Endometrial microvascular endothelial cells (primary cell): ENCODE results near the gene NAPEPLD. TPM values are rescaled to one million over a fixed set of nuclear protein-coding genes. Genes with fewer than 3 reads are reported as not detected.
"Not testable (repeated sequence)": the region's sequence is repeated elsewhere in the genome, so short reads cannot be mapped to it uniquely, and the experiment has no call there.

Experiments used
- in situ Hi-C: cut with HindIII; loops from 2 replicates; pipeline ENCODE4 v1.10.0; 2017; ENCODE audit warnings: low sequenced_read_pairs, low pct_unique_long_range_greater_than_20kb; ENCODE audit errors: inconsistent ontology term
- total RNA-seq: library from RNA; depleted of rRNA; stranded (reverse); fragments of >200 nt; gene quantifications from one replicate; pipeline ENCODE4 v1.2.3, GENCODE V29; 2015; ENCODE audit errors: inconsistent ontology term

NAPEPLD gene
- total RNA-seq = 3.4 TPM

- in situ Hi-C loops = no loop called here
These were observed at the start of gene NAPEPLD for GRCh38 chr7:103148994-103149807. Gene NAPEPLD (minus strand): TSS chr7:103149099. CDS start chr7:103128776, 20,323 bp downstream.

DNA sequence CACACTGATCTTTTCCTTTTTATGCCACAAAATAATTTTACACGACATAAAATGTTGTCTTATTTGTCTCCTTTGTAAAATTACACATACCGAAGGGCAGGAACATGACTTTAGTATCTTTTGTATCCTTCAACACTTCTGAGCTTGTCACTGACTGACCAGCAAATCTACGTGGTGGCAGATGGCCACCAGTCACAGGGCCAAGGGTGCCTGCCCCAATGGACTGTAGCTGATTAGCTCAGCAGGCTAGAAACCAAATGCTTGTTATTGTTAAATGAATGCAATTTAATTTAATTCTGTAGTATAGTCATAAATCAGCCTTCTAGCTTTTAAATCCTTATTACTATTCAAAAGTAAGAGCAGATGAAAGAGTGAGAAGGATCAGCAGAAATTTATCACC is 49.2 kb upstream of the NAPEPLD start:
- in situ Hi-C loops = not testable (repeated sequence)

GRCh38 chr7:103195364-103195763 is 46.5 kb upstream of the NAPEPLD start:
- in situ Hi-C loops = not testable (repeated sequence)

- in situ Hi-C loops = not testable (repeated sequence)
These were observed 23.7 kb upstream of the NAPEPLD start for GRCh38 chr7:103172415-103173146.

- in situ Hi-C loops = not testable (repeated sequence)
These were observed 23.0 kb upstream of the NAPEPLD start for GRCh38 chr7:103171695-103172414.

GRCh38 chr7:103166921-103167544 is 18.1 kb upstream of the NAPEPLD start:
- in situ Hi-C loops = not testable (repeated sequence)

DNA sequence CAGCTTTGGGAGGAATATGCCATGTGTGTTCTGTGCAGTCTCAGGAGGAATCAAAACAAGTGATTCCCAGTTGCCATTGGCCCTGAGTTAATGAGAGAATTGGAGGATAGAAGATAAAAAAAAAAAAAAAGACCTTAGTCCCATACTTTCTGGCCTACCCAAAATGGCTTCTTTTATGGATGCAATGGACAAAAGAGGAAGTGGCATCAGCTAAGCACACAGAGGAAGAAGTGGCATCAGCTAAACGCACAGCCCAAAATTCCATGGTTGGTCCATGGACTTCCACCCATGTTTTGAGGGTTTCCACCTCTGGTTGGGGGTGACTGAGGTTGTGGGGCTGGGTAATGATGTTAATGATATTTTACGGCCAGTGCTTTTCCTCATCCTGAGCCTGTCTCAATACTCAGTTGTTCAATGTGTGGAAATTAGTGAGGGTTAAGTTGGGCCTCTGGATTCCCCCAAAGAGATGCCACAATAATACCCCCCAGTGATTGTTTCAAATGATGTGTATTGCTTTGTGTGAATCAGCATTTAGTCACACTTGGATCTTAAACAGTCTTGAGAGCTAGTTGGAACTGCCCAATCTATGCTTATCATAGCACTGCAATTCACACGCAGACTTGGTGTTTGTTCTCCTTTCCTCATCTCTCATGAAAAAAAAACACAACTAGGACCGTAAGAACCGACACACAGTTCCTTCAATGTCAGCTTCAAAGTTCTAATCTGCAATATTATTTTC is 14.4 kb upstream of the NAPEPLD start:
- in situ Hi-C loops = not testable (repeated sequence)

GRCh38 chr7:103162641-103163040 is 13.7 kb upstream of the NAPEPLD start:
- in situ Hi-C loops = not testable (repeated sequence)

- in situ Hi-C loops = not testable (repeated sequence)
These were observed 13.2 kb upstream of the NAPEPLD start for GRCh38 chr7:103161998-103162616.

GRCh38 chr7:103159072-103159471 is 10.2 kb upstream of the NAPEPLD start:
- in situ Hi-C loops = not testable (repeated sequence)

- in situ Hi-C loops = not testable (repeated sequence)
These were observed 6.6 kb upstream of the NAPEPLD start for GRCh38 chr7:103155331-103156024.

DNA sequence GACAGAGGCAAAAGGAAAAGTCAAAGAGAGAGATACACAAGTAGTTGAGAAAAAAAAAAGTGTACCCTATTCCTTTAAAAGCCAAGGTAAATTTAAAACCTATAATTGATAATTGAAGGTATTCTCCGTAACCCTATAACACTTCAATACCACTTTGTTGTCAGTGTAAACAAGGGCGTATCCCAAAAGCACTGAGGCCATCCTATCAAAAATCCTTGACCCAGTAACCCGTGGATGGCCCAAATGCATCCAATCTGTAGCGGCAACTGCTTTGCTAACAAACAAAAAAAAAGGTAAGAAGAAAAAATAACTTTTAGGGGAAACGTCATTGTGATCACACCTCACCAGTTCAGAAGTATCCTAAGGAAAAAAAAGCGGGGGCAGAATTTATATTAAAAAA is 5.1 kb upstream of the NAPEPLD start:
- in situ Hi-C loops = no loop called here

DNA sequence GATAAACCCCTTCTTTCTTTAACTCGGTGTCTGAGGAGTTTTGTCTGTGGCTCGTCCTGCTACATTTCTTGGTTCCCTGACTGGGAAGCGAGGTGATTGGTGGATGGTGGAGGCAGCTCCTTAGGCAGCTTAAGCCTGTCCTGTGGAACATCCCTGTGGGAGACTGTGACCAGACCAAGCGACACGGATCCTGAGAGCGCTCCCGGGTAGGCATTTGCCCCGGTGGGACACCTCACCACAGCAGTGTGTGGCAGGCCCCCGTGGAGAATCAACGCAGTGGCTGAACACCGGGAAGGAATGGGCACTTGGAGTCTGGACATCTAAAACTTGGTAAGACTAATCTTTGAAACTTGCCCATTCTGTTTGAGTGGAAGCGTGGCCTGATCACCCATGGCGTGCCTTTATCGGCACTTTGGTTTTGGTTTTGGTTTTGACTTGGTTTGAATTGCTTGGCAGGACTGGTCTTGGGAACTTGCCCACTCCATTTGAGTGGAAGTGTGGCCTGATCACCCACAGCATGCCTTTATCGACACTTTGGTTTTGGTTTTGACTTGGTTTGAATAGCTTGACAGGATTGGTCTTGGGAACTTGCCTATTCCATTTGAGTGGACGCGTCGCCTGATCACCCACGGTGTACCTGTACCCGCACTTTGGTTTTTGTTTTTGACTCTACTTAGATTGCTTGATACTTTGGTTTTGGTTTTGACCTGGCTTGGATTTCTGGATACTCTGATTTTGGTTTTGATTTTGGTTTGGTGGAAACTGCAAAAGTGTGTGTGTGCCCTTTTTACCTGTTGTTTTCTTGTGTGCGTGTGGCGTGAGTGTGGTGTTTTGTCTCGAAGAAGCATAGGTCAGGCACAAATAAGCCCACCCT is 4.1 kb upstream of the NAPEPLD start:
- in situ Hi-C loops = not testable (repeated sequence)

- in situ Hi-C loops = not testable (repeated sequence)
These were observed 3.2 kb upstream of the NAPEPLD start for GRCh38 chr7:103151993-103152676.

GRCh38 chr7:103150192-103150591 is 1.3 kb upstream of the NAPEPLD start:
- in situ Hi-C loops = no loop called here

DNA sequence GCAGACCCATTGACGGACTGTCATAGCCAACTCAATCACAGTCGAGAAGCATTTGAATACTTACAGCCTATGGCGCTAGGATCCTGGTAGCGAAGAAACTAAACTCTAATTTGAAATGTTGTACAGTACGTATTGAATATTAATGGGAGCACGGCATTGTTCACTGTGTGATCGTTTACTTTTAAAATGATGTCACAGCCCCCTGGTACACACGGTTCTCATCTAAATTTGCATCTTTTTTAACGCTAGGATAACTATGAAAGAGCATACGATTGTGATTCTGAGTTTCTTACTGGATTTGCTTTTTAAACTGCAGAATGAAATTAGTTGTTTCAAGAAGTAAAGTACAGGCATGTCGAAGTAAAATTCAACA is 895 bp upstream of the NAPEPLD start:
- in situ Hi-C loops = no loop called here
